Activated T-helper 1 cell treated with Interleukin-2 at 50 U/mL for 16 hours (primary cell): ENCODE data around the gene USP49.

Experiments used
- DNase-seq: peaks from one replicate; pipeline ENCODE4 v3.0.0-alpha.2; 2020; ENCODE audit warnings: low read depth

Gene USP49

DNA sequence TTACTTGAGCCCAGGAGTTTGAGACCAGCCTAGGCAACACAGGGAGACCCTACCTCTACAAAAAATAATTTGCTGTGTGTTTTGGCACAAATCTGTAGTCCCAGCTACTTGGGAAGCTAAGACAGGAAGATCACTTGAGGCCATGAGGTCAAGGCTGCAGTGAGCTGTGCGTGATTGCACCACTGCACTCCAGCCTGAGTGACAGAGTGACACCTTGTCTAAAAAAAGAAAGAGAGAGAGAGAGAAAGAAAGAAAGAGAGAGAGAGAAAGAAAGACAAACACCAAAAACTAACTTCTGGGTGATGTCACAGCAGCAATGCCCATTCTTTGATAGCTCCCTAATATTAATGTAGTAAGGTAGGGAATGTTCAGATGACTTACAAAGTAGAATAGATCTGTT, 20.4 kb downstream of the USP49 start:
- DNase-seq: no peak

DNA sequence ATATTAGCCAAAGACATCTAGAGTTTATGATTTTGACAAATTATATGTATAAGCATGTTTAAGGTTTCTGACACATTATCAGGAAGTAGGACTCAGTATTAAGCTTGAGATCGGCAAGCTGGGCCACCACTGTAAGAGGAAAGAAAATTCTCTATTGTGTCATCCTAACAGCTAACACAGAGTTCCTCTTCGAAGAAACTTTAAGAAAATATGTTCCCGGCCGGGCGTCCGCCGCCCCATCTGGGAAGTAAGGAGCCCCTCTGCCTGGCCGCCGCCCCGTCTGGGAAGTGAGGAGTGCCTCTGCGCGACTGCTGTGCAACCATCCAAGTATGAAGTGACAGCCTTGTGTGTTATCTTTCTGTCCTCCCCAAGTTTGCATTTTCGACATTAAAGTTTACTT, 23.0 kb downstream of the USP49 start:
- DNase-seq: no peak

DNA sequence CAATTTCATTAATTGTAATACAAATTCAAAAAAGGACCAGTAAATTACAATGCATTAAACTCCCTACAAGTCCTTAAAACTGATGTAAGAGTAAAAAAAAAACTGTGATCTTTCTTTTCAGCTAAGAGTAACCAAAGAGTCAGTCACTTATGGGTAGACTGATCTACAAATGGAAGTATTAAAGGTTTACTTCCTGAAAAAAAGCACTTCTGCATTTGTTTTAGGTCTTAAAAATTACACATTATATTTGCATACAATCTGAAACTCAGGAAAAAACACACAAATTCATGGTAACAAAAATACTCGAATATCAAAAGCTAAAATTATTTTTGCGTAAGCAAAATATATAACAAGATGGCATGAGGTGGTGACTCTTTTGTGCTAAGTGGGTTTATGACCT, 23.5 kb downstream of the USP49 start:
- DNase-seq: no peak

DNA sequence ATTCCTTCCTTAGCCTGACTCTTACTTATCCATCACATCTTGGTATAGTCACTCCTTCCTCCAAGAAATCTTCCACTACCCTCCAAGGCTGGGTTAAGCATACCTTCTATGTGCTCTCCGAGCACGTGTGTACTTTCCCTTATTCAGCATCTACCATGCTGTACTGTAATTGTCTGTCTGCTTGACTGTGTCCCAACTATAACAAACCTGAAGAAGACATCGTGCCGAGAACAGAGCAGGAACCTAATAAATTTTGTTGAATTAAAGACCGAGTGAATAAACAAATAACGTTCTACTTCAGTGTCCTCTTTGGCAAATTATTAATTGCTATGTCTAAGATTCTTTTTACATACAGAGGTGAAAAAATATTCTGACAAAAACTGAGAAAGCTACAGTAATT, 35.8 kb downstream of the USP49 start:
- DNase-seq: no peak

DNA sequence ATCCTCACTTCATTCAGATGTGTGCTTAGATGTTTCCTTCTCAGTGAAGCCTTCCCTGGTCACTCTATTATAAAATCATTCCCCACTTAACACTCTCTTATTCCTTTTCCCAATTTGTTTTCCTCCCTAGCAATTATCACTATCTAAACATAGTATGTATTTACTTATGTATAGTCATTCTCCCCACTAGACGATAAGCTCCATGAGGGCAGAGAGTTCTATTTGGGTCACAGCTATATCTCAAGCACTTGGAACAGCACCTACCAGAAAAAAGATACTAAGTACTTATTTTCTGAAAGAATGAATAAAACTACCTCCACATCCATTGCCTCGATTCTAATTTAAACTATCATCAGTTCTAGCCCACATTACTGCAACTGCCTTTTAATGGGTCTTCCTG, 36.5 kb downstream of the USP49 start:
- DNase-seq: no peak

DNA sequence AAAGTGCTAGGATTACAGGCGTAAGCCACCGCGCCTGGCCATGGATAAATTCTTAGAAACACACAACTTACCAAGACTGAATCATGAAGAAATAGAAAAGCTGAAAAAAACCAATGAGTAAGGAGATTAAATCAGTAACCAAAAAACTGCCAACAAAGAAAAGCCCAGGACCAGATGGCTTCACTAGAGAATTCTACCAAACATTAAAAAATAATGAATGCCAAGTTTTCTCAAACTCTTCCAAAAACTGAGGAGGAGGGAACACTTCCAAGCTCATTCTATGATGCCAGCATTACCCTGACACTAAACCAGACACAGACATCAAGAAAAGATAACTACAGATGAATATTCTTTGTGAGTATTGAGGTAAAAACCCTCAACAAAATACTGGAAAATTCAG, 44.3 kb downstream of the USP49 start:
- no peak for DNase-seq

DNA sequence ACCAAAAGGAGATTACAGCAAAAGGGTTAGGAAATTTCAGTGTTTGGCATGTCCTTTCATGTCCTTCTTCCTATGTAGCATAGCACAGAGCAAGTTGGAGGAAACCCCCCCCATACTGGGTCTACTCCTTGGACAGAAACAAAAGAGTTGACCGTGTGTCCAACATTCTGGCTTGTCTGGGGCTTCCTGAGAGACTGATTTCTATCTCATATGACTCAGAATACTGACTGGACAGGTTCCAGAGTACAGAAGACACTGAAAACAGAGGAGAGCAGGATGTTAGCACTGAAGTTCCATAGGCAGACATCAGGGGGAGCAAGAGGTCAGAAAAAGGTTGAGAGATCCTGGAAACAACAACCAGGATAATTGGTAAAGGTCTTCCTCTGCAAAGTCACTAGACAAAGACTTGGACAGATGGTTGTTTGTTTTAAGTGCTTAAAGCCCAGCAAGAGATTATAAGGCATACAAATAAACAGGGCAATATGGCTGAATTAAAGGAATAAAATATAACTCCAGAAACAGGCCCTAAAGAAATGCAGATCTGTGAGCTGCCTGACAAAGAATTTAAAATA, 48.4 kb downstream of the USP49 start:
- DNase-seq: peak; percentile 1

DNA sequence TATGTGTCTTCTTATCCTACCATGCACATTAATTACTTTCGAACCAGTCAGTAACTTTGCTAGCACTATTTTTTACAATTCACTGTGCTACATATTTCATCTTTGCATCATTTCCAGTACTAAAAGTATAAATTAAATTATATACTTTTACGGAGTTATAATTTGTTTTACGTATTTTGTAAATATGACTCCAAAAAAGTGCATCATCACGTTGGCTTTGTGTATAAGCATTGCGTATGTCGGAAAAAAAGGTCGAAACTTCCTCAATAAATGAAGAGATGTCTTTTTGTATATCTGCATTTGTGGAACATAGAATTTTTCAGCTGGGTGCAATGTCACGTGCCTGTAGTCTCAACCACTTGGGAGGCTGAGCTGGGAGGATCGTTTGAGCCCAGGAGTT, 52.0 kb downstream of the USP49 start:
- DNase-seq: no peak

DNA sequence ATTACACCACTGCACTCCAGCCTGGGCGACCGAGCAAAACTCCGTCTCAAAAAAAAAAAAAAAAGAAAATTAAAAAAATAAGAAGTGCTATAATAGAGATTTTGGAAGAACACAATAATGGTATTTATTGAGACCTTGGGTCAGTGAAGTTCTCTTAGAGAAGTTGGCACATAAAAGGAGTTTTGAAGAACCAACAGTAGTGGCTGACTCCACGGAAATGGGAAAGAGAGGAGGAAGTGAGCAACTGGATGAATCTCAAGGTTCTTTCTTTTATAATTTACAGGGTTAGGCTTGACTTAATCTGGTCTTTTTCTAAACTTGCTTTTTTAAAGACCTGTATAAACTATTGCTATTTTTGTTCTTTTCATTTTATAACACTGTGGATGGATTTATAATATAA, 54.8 kb downstream of the USP49 start:
- DNase-seq: no peak

DNA sequence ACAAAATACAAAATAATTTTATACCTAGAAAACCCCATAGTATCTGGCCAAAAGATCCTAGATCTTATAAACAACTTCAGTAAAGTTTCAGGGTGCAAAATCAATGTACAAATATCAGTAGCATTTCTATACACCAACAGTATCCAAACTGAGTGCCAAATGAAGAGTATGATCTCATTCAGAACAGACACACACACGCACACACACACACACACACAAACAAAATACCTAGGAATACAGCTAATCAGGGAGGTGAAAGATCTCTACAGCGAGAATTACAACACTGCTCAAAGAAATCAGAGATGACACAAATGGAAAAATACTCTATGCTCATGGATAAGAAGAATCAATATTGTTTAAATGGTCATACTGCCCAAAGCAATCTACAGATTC, 58.5 kb downstream of the USP49 start:
- no peak for DNase-seq

DNA sequence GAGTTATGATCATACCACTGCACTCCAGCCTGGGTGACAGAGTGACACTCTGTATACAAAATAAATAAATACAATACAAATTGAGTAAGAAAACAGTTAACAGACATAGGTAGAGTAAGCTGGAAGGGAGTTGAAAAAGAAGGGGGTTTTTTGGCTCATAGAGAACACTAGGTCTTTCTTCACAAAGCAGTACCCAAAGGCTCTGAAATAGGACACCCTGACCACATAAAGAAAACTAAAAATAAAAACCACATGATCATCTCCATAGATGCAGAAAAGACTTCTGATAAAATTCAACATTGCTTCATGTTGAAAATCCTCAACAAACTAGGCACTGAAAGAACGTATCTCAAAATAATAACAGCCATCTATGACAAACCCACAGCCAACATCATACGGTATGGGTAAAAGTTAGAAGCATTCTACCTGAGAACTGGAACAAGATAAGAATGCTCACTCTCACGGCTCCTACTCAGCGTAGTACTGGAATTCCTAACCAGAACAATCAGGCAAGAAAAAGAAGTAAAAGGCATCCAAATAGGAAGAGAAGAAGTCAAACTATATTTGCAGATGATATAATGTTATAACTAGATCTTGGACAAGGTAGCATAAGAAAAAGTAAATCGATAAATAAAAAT, 59.0 kb downstream of the USP49 start:
- no peak for DNase-seq

DNA sequence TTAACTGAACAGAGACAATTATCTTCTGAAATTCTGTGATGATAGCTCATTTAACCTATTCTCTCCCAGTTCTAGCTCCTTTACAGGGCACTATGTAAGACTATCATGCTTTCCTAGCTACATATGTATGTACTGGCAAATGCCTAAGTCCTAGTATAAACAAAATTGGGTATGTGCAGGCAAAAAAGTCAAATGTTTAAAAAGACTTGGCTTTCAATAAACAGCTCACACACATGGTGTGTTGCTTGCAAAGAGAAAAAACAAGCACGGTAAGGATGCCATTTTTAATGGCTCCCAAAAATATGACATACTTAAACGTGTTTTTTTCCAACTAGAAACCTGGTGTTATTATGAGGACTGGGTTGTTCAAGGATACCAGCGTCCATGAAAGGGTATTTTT, 62.9 kb downstream of the USP49 start:
- DNase-seq: no peak

DNA sequence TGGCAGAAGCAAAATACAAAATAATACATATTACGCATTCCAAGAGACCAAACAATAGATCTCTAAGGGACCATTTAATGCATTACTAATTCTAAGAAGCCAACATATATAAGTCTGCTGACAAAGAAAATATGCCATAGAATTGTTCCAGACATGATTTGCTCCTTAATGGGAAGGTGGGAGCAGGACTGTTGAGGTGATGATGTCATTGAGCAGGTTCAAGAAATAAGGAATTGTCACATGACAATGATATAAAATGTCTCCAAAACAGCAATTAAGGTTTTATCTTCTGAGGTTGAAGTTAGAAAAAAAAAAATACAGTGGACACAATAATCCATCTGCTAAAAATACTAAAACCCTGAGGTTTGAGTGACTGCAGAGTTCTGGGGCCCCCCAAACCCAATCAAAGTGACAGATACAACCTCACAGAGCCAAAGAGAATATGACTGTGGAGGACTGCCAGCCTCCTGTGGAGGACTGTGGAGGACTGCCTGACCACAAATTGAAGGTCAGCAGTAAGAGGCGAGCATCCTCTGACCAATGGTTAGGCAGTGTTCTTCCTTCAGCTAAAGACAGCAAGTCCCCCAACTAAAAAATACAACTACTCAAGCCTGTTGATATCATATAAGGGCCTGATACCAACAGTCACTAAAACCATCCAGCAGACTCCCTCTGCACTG, 68.7 kb downstream of the USP49 start:
- DNase-seq: no peak

DNA sequence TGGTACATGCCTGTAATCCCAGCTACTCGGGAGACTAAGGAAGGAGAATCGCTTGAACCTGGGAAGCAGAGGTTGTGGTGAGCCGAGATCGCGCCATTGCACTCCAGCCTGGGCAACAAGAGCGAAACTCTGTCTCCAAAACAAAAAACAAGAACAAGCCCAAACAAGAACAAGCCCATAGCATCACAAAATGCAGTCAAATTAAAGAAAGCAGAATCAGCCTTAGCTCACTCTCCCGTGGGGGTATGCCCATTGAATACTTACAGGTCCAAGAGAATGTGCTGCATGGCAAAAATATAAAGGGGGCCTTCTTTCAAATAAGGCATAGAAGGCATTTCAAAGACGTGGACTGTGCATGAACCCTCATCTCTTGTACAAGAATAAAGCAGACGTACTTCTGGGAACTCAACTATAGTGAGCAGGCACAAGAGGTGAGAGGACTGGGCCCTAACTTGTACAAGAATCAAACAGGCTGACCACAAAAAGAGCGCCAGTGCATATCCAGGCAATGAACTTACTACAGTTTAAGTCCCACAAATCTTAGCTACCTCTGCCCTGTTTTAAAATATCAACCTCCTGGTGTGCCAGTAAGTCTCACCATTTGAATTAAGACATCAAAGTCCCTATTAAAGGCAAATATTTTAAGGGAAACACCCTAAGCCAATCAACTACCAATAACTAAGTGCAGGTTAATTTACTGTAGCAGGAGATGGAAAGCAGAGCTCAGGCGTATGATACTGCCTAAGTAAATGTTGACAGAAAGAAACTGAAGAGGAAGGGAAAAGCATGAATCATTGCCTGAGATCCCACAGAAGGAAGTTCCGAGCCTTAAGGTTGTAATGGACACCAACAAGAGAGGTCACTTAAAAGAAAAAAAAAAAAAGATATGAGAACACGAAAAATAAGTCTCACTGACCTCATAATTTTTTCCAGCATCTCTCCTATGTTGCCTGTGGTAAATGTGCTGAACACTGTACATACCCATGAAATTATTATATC, 70.3 kb downstream of the USP49 start:
- no peak for DNase-seq

DNA sequence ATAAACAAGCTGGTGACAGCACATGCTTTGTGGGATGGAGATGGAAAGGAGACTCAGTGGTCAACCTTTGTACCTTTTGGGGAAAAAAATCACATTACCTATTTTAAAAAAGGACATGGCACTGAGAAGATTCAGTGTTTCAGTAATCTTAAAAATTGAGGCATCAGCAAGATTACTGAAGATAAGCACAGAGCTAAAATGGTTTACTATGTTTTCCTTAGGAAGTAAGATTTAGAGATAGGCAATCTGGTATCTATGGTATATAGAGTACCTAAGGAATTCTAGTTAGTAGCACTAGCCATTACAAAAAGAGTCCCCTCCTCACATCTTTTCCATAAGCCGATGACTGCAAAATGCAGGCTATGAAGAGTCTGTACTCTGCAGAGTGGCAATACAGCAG, 72.0 kb downstream of the USP49 start:
- no peak for DNase-seq

DNA sequence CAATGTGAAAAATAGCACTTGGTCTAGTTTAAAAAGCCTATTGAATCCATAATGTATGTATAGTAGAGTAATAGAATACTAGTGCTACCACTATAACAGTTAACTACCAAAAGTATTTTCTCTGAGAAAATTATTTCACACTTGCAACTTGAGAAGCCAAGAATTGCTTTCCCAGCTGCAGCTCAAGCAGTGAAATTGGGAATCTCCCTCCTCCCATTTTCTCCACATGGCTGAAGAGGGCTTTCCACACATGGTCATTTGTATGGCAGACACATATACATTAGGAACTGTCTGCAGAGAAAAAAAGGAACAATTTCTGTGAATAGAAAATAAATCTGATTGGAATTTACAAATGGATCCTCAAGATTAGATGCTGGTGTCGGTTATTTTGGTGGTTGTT, 73.2 kb downstream of the USP49 start:
- no peak for DNase-seq

DNA sequence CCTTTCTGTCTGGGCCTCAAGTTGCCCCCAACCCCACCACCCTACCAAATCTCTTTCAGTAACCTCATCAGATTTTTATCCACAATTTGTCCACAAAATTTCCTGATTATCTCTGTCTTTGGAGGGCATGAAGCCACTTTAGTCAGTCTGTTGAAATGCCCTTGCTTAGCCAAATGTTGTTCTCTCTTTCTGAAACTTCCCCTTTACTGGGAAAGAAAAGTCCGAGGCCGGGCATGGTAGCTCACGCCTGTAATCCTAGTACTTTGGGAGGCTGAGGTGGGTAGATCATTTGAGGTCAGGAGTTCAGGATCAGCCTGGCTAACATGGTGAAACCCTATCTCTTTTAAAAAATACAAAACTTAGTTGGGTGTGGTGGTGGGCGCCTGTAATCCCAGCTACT, 73.9 kb downstream of the USP49 start:
- DNase-seq: no peak

DNA sequence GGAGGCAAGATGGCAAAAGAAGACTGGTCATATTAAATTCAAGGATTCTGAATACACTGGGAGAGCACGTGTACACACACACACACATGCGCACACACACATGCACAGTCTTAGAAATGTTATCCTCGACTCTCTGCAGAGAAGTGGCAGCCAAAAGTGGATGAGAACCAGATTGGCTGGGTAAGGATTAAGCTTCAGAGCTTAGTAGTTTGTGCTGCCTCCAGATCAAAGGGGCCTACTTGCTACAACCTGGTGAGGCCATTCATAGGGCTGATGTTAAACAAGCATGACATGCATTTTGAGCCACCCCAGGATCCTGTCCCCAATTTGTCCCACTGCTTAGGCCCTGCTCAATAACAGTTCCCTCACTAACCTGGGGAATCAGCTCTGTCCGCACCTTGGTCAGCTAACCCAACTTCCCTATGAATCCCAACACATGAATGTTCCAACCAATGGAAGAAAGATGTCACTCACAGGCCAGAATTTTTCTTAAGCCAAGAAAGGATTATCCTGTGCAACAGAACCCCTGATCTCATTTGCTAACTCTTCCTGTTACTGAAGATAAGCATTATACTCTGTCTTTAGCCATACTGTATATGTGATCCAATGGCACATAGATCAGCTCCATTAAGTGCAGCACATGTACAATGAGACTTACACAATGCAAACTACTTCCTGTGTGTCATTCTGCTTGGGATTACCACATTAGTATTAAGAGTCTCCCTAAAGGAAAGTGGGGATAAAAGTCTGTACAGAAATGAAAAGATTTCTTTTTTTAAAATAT, 76.7 kb downstream of the USP49 start:
- DNase-seq: no peak

DNA sequence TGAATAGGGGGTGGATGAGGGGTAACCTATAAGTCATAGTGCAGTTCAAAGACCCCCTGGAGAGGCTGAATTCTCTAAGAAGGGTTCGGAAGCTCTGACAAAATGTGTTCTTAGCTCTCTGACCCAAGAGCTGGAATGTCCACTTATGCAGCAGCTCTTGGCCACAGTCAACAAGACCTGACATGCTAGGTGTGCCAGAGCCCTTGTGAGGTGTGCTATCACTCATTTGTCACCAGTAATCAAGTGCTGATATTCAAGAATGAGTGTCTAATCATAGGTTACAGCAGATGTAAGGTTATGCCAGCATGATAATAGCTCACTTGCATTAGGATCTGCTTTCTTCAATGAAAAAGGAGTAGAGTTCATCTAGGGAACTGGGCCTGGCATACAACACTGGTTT, 79.6 kb downstream of the USP49 start:
- DNase-seq: no peak

DNA sequence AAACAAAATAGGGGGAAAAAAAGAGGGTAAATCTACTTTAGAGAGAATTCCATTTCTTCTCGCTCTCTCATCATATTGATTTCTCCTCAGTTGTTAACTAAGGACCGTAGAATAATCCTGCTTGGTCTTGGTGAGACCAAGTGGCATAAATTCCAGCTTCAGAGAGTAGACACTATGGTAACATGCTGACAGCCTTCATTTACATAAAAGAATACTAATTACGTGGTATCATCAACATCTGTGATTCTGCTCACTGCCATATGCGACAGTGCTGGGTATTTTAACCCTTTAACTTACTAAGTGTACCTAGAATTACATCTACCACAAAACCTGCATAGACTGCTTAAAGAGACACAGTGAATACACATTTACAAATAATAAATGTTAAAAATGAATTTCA, 80.5 kb downstream of the USP49 start:
- DNase-seq: no peak

DNA sequence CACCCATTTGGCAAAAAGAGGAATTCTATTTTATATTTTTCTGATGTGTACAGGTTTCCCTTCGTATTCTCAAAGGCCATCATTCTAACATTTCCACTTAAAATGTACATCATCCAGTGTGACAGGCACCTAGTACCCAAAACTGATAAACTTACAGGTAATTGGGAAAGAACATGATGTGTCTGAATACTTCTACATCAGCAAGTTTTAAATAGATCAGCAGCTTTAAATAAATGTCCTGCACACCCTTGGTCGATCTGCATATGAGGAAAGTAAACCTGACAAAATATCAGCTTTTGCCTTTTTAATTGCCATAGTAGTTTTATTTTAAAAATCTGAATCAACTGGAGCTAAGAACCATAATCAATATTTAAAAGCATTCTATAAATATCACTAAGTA, 81.2 kb downstream of the USP49 start:
- DNase-seq: no peak

DNA sequence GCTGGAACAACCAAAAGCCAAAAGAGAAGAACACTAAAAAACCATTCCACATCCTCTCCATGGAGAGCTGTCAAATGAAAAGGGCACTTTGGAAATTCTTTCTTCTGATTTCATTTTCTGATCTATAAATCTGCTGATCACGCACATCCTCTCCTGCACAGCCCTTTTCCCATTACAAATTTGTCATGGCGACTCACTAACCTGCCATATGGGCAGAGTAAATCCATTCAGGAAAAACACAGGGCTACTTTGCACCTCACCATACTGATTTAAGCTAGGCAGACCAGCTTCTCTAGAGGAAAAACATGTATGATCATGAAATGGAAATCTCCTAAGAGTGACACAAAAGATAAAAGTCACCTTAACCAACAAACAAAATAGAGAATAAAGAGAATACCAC, 81.7 kb downstream of the USP49 start:
- no peak for DNase-seq
